Parathyroid adenoma (tissue), 2 donors: ENCODE measurements around the gene CACNG3.

ENCODE experiments used
- H2AFZ ChIP-seq: fragments of 300-600 bp; sonication (generic); one replicate; pipeline ENCODE4 v1.7.0; 2017; ENCODE audit warnings: antibody characterized with exemption, mild to moderate bottlenecking
- H3K27ac ChIP-seq: fragments of 300-600 bp; sonication (generic); one replicate; pipeline ENCODE4 v1.7.0; 2017
- H3K27me3 ChIP-seq: fragments of 300-600 bp; sonication (generic); one replicate; pipeline ENCODE4 v1.7.0; 2017; ENCODE audit warnings: low read length; ENCODE audit not compliant: control insufficient read depth, insufficient read depth
- H3K36me3 ChIP-seq: fragments of 300-600 bp; sonication (generic); one replicate; pipeline ENCODE4 v1.7.0; 2017; ENCODE audit warnings: low read length; ENCODE audit not compliant: control insufficient read depth, insufficient read depth
- H3K4me1 ChIP-seq: fragments of 300-600 bp; sonication (generic); one replicate; pipeline ENCODE4 v1.7.0; 2017; ENCODE audit warnings: control low read depth
- H3K4me2 ChIP-seq: fragments of 300-600 bp; sonication (generic); one replicate; pipeline ENCODE4 v1.7.0; 2017; ENCODE audit warnings: low read length
- H3K4me3 ChIP-seq: fragments of 300-600 bp; sonication (generic); one replicate; pipeline ENCODE4 v1.7.0; 2017; ENCODE audit warnings: low read depth, low read length
- H3K79me2 ChIP-seq: fragments of 300-600 bp; sonication (generic); one replicate; pipeline ENCODE4 v1.7.0; 2017; ENCODE audit warnings: control low read depth
- H3K9ac ChIP-seq: fragments of 300-600 bp; sonication (generic); one replicate; pipeline ENCODE4 v1.7.0; 2017; ENCODE audit warnings: mild to moderate bottlenecking
- H3K9me3 ChIP-seq: fragments of 300-600 bp; sonication (generic); one replicate; pipeline ENCODE4 v1.7.0; 2017; ENCODE audit warnings: low read length; ENCODE audit not compliant: control insufficient read depth
- TF ChIP-seq, protein P1 (sequence below): fragments of 300-600 bp; sonication (generic); IDR thresholded peaks from one replicate; pipeline ENCODE4 v1.7.0; 2017; ENCODE audit warnings: antibody characterized with exemption, mild to moderate bottlenecking
- donor health status: primary hyperparathyroidism.

The CACNG3 gene

DNA sequence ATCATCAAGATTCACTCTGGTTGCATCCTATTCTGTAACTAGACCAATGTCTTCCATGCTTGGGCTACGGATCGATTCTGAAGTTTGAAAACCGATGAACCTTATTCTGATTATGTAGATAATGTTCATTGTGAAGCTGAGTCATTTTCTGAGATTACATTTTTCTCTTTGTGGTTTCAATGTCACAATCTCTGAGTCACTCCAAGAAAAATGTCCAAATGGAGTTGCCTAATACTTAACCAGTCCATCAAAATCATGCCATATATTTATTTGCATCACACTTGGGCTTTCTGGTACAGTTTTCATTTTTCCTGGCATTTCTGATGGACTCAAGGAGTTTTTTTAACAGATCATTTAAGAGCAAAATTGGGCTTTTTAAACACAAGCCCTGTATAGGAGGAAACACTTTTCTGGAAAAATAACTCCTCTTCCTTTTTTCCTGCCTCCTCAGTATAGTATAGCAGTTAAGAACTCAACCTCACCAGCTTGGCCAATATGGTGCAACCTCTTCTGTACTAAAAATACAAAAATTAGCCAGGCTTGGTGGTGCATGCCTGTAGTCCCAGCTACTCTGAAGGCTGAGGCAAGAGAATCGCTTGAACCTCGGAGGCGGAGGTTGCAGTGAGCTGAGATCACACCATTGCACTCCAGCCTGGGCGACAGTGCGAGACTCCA lies 17.5 kb downstream of the CACNG3 start:
- H3K27me3 ChIP-seq, result no peaks in the 10 kb centered on the region
- no peaks in the 10 kb centered on the region for H3K79me2 ChIP-seq
- no peaks in the 10 kb centered on the region for H3K9me3 ChIP-seq
- H3K4me1 ChIP-seq, result no peaks in the 10 kb centered on the region
- H3K9ac ChIP-seq, result no peak overlapping the region
- TF ChIP-seq, protein P1, sequence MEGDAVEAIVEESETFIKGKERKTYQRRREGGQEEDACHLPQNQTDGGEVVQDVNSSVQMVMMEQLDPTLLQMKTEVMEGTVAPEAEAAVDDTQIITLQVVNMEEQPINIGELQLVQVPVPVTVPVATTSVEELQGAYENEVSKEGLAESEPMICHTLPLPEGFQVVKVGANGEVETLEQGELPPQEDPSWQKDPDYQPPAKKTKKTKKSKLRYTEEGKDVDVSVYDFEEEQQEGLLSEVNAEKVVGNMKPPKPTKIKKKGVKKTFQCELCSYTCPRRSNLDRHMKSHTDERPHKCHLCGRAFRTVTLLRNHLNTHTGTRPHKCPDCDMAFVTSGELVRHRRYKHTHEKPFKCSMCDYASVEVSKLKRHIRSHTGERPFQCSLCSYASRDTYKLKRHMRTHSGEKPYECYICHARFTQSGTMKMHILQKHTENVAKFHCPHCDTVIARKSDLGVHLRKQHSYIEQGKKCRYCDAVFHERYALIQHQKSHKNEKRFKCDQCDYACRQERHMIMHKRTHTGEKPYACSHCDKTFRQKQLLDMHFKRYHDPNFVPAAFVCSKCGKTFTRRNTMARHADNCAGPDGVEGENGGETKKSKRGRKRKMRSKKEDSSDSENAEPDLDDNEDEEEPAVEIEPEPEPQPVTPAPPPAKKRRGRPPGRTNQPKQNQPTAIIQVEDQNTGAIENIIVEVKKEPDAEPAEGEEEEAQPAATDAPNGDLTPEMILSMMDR, result no peak
- no peaks in the 10 kb centered on the region for H3K36me3 ChIP-seq
- no peak overlapping the region for H3K27ac ChIP-seq
- no peak overlapping the region for H2AFZ ChIP-seq
- no peak overlapping the region for H3K4me2 ChIP-seq
- no peak overlapping the region for H3K4me3 ChIP-seq

DNA sequence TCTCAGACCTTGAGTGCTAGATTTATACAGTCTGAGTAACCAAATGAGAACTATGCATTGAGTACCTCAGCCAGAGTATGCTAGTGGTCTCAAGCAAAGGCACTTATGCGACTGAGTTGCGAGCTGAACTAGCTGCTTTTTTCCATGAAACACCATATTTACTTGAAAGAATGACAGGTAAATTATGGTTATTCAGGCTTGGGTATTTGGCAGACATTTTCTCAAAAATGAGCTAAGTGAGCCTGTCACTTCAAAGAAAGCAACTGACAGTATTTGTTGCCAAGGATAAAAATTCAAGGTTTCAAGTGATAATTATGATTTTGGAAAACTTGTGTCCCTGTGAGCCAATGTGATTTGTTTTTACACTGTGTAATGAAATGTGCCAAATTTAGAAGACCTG lies 19.3 kb downstream of the CACNG3 start:
- no peaks in the 10 kb centered on the region for H3K9me3 ChIP-seq
- no peak overlapping the region for H2AFZ ChIP-seq
- H3K4me1 ChIP-seq, result no peaks in the 10 kb centered on the region
- no peak overlapping the region for H3K4me3 ChIP-seq
- no peak overlapping the region for H3K9ac ChIP-seq
- H3K4me2 ChIP-seq, result no peak overlapping the region
- H3K36me3 ChIP-seq, result no peaks in the 10 kb centered on the region
- no peaks in the 10 kb centered on the region for H3K27me3 ChIP-seq
- TF ChIP-seq, protein P1, result no peak
- no peaks in the 10 kb centered on the region for H3K79me2 ChIP-seq
- no peak overlapping the region for H3K27ac ChIP-seq

GRCh38 chr16:24279982-24280515 lies 23.9 kb downstream of the CACNG3 start:
- H3K79me2 ChIP-seq, result no peaks in the 10 kb centered on the region
- H3K36me3 ChIP-seq, result no peaks in the 10 kb centered on the region
- no peak overlapping the region for H3K9ac ChIP-seq
- no peaks in the 10 kb centered on the region for H3K9me3 ChIP-seq
- no peaks in the 10 kb centered on the region for H3K27me3 ChIP-seq
- no peaks in the 10 kb centered on the region for H3K4me1 ChIP-seq
- no peak overlapping the region for H3K4me2 ChIP-seq
- H3K27ac ChIP-seq, result no peak overlapping the region
- no peak overlapping the region for H3K4me3 ChIP-seq
- TF ChIP-seq, protein P1, result no peak
- no peak overlapping the region for H2AFZ ChIP-seq

GRCh38 chr16:24281466-24281865 lies 25.3 kb downstream of the CACNG3 start:
- no peaks in the 10 kb centered on the region for H3K79me2 ChIP-seq
- no peak overlapping the region for H3K4me2 ChIP-seq
- no peaks in the 10 kb centered on the region for H3K36me3 ChIP-seq
- no peak overlapping the region for H3K4me3 ChIP-seq
- no peak overlapping the region for H2AFZ ChIP-seq
- no peak overlapping the region for H3K27ac ChIP-seq
- H3K9ac ChIP-seq, result no peak overlapping the region
- H3K27me3 ChIP-seq, result no peaks in the 10 kb centered on the region
- TF ChIP-seq, protein P1, result no peak
- H3K4me1 ChIP-seq, result no peaks in the 10 kb centered on the region
- H3K9me3 ChIP-seq, result no peaks in the 10 kb centered on the region

DNA sequence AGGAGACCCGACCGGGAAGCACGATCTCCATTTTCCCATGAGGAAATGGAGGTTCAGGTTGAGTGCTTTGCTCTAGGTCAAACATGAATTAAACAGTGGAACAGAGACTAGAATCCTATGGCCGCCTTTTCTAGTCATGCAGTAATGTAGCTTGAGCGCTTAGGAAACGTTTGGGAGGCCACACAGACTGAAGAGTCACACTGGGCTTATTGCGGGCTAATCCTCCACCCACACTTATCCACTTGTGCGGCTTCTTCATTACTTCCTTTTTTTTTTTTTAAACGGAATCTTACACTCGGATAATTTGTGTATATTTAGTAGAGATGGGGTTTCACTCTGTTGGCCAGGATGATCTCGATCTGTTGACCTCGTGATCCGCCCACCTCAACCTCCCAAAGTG lies 26.0 kb downstream of the CACNG3 start:
- Histone ChIP-seq H3K36me3 (no peaks in the 10 kb centered on the region), H2AFZ (no peak overlapping the region), H3K4me2 (no peak overlapping the region), H3K27ac (no peak overlapping the region), H3K9me3 (no peaks in the 10 kb centered on the region), H3K9ac (no peak overlapping the region), H3K4me1 (no peaks in the 10 kb centered on the region), H3K4me3 (no peak overlapping the region), H3K79me2 (no peaks in the 10 kb centered on the region), H3K27me3 (no peaks in the 10 kb centered on the region)
- TF ChIP-seq, protein P1, result no peak
